ENCODE measurements around the gene PCDHGA10.
"Not testable (repeated sequence)": the region's sequence is repeated elsewhere in the genome, so short reads cannot be mapped to it uniquely, and the experiment has no call there.

GRCh38 chr5:141375444-141376155 lies 37.2 kb upstream of the PCDHGA10 start:
- TF ChIP-seq CTCF (conservative IDR thresholded peaks at IDR 0.05; ENCODE audit: low read depth, low read length); EZH2 (IDR thresholded peaks at IDR 0.05; ENCODE audit: borderline replicate concordance, low read depth, low read length, poor library complexity, severe bottlenecking): not testable (repeated sequence)
